Mesenteric fat pad (tissue), 1 donor: ENCODE results near the gene LCN1. TPM values are rescaled to one million over a fixed set of nuclear protein-coding genes. Genes with fewer than 3 reads are reported as not detected.

Experiments used
- DNase-seq: peaks from one replicate; pipeline ENCODE4 v3.0.0-alpha.2; 2020; ENCODE audit warnings: low spot score
- long read RNA-seq: library from polyadenylated mRNA; unstranded; transcript quantifications from one replicate; pipeline ENCODE4 v2.0.0, GENCODE V29; 2020
- total RNA-seq: library from RNA; stranded (reverse); fragmentation: NEBNext Ultra II Directional; extraction: Animal tissue kit (Norgen Biotek cat#: 25700); gene quantifications from one replicate; pipeline ENCODE4 v1.2.1, GENCODE V29; 2021
- donor health status: DM: yes; HTN: yes; CAD: no.

The LCN1 gene
- total RNA-seq, result 2.3 TPM
- long read RNA-seq, partial matches to known transcripts, result 0 of 2 reads
- long read RNA-seq, other reads (novel, unspliced or antisense), result 1 of 2 reads

DNA sequence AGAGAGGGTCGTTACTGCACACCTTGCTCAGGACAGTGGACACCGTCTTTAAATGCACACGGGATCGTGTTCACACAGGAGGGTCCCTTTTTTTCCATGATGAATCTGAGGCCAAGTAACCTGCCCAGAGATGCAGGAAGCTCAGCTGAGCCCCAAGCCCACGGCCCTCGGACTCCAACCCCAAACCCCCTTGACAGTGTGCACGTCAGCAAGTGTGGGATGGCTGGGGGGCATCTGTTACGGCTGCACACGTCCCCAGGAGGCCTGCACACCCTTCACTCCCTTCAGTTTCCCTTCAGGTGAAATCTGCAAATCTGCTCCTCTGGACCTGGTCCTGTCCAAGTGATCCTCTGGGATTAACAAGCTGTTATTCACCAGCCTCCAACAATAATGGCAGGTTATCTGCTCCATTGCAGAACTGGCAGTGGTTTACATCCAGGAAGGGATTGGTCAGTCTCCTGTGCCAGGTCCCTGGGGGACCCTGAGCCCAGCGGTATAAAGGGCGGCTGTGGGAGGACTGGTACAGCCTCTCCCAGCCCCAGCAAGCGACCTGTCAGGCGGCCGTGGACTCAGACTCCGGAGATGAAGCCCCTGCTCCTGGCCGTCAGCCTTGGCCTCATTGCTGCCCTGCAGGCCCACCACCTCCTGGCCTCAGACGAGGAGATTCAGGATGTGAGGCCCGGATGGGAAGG is at the start of gene LCN1:
TSS of gene LCN1 (plus strand) at position 525 of the 692 bp plus-strand sequence. CDS start at position 583, 58 bp downstream.
- peak; percentile 71 for DNase-seq

DNA sequence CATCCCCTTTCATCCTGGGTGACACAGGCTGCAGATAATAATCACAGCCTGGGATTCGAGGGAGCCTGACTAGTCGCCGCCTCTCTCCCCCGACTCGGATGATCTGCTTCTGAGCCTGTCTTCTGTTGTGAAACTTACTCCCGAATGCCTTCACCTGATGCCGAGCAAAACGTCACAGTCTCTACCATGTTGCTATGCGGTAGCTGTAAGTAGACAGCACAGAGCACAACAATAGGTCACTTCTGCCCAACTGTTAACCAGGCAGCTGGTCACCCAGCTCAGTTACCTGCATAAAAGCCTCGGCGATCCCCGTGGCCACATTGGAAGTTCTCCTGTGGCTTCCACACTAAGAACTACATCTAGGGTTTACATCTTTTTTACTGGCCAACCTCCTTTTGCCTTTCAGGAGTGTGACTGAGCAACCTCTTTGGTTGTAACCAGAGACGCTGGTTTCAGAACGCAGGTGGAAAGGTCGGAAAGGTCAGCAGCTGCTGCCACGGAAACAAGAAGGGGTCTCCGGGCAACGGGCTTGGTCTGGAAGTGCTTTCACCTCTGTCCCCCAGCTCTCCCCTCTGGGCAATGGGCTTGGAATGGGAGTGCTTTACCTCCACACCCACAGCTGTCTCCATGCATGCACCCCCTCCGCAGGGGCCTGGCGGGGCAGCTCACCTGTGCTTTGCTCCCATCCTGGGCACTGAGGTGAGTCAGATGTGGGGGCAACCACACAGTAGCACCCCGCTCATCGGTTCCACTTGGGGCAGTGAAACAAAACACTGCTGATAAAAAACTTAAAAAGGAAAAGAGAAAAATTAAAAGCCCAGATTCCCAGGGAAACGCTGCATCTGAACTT is 49.2 kb upstream of the LCN1 start:
- no peak for DNase-seq

GRCh38 chr9:135473972-135474543 is 47.2 kb upstream of the LCN1 start:
- DNase-seq, result no peak

GRCh38 chr9:135474915-135475314 is 46.3 kb upstream of the LCN1 start:
- DNase-seq, result no peak

GRCh38 chr9:135476561-135477355 is 44.5 kb upstream of the LCN1 start:
- no peak for DNase-seq

DNA sequence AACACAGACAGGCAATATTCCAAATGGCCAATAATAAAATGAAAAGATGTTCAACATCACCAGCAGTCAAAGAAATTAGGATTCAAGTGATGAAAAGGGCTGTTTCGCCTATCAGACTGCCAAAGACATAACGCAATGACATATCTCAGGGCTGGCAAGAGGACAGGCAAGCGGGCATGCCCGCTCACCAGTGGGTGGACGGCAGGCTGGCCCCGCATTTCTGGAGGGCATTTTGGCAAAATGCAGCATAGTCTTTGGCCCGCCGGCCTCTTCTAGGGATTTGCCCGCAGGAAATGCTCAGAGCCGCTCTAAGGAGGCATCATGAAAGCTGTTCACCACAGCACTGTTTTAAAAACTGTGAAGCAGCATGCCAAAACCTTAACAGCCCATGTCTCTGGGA is 43.0 kb upstream of the LCN1 start:
- no peak for DNase-seq

DNA sequence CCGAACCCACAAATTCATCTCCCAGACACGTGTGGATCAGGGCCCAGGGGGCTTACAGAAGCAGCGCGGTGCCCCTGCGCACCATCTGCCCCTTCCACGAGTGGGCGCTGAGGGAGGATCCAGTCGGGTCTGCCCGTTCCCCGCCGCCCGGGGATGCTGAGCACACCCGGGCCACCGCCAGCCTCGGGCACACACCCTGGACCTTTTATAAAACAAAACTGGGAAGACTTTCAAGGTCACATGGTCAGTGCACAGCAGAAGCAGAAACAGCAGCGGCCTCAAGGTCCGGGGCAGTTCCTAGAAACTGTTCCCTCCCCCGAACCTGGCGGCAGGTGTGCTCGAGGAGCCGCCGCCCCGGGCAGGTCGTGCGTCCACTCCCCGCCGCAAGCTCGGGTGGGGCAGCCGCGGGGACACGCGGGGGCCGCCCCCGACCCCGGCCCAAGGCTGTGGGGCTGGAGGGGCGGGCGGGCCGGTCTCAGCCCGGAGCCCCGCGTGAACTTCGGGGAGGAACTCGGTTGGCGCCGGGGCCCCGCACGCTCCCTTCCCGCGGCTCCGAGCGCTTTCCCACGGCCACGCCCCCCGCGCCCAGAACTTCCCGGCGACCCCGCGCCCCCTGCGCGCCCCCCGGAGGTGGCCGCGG is 42.3 kb upstream of the LCN1 start:
- DNase-seq, result no peak

GRCh38 chr9:135479469-135480052 is 41.7 kb upstream of the LCN1 start, which contains the start of gene PPP1R26:
TSS of gene PPP1R26 (plus strand) at chr9:135479782. CDS start at chr9:135484511, 4,729 bp downstream.
- DNase-seq, result no peak

- DNase-seq, result no peak
These were observed 40.9 kb upstream of the LCN1 start for GRCh38 chr9:135480071-135480939.

- no peak for DNase-seq
These were observed 40.3 kb upstream of the LCN1 start for GRCh38 chr9:135480940-135481310.

- DNase-seq, result no peak
These were observed 39.1 kb upstream of the LCN1 start for GRCh38 chr9:135482015-135482754.

- DNase-seq, result no peak
These were observed 36.6 kb upstream of the LCN1 start for GRCh38 chr9:135484460-135485277.

- no peak for DNase-seq
These were observed 35.9 kb upstream of the LCN1 start for GRCh38 chr9:135485385-135485784.

DNA sequence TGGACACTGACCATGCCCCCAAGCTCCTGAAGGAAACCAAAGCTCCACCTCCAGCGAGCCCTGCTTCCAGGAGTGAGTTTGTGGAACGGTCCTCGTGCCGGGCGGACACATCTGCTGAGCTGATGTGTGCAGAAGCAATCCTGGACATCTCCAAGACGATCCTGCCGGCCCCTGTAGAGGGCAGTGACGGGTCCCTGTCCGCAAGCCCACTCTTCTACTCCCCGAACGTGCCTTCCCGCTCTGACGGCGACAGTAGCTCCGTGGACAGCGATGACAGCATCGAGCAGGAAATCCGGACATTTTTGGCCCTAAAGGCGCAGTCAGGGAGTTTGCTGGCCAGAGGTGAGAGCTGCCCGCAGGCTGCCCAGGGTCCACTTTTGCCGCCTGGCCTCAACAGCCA is 35.4 kb upstream of the LCN1 start:
- no peak for DNase-seq

- no peak for DNase-seq
These were observed 34.8 kb upstream of the LCN1 start for GRCh38 chr9:135486267-135487065.

- DNase-seq, result no peak
These were observed 33.8 kb upstream of the LCN1 start for GRCh38 chr9:135487281-135488012.
